Brain microvascular endothelial cell (primary cell): ENCODE measurements around the gene TNPO3.
A peak's percentile ranks its signal among the peaks of the same experiment; 100 is the strongest.

Source experiments
- DNase-seq: peaks from one replicate; pipeline ENCODE4 v3.0.0-alpha.2; 2020
- H3K27ac ChIP-seq: fragments of 250-450 bp; sonication (Bioruptor Pico); 2 replicates; pipeline ENCODE4 v1.5.1; 2020; ENCODE audit warnings: mild to moderate bottlenecking, moderate library complexity
- H3K27me3 ChIP-seq: fragments of 250-450 bp; sonication (Bioruptor Pico); replicated peaks from 2 replicates; pipeline ENCODE4 v1.5.1; 2020; ENCODE audit warnings: mild to moderate bottlenecking
- H3K36me3 ChIP-seq: fragments of 250-450 bp; sonication (Bioruptor Pico); replicated peaks from 2 replicates; pipeline ENCODE4 v1.5.1; 2020; ENCODE audit warnings: mild to moderate bottlenecking
- H3K4me3 ChIP-seq: 2 replicates; pipeline ENCODE4 v1.5.1; 2011; ENCODE audit warnings: low read depth, mild to moderate bottlenecking, control low read depth, low read length, moderate library complexity
- CTCF ChIP-seq: IDR thresholded peaks from 2 replicates; pipeline ENCODE4 v1.5.1; 2011; ENCODE audit warnings: low read depth, mild to moderate bottlenecking, moderate library complexity, low read length, control low read depth, inconsistent platforms; ENCODE audit errors: missing control alignments
- in situ Hi-C: cut with HindIII; loops from 2 replicates; pipeline ENCODE4 v1.10.0; 2017; ENCODE audit warnings: low sequenced_read_pairs, low pct_ligation_motif_present

Gene TNPO3

GRCh38 chr7:129095258-129095657 lies 40.3 kb upstream of the TNPO3 start:
- Histone ChIP-seq H3K4me3 (no peak overlapping the region), H3K27ac (no peak overlapping the region), H3K27me3 (no peaks in the 10 kb centered on the region), H3K36me3 (no peaks in the 10 kb centered on the region)
- TF ChIP-seq CTCF = no peak
- DNase-seq = no peak
- in situ Hi-C loops = loop anchor here (25.0 kb wide), 1 partner anchor 183 kb away; the partner anchor contains the start of gene KCP

- Histone ChIP-seq H3K36me3 (no peaks in the 10 kb centered on the region), H3K27ac (no peak overlapping the region), H3K27me3 (no peaks in the 10 kb centered on the region), H3K4me3 (no peak overlapping the region)
- no peak for TF ChIP-seq CTCF
- in situ Hi-C loops = loop anchor here (25.0 kb wide), 1 partner anchor 182 kb away; the partner anchor contains the start of gene KCP
- no peak for DNase-seq
These were observed 39.6 kb upstream of the TNPO3 start for GRCh38 chr7:129094501-129094900.

- Histone ChIP-seq H3K27ac (no peak overlapping the region), H3K36me3 (no peaks in the 10 kb centered on the region), H3K27me3 (no peaks in the 10 kb centered on the region), H3K4me3 (no peak overlapping the region)
- no peak for DNase-seq
- in situ Hi-C loops = loop anchor here (25.0 kb wide), 1 partner anchor 182 kb away; the partner anchor contains the start of gene KCP
- no peak for TF ChIP-seq CTCF
These were observed 39.1 kb upstream of the TNPO3 start for GRCh38 chr7:129093867-129094456.

GRCh38 chr7:129091484-129092002 lies 36.6 kb upstream of the TNPO3 start:
- Histone ChIP-seq H3K27me3 (no peaks in the 10 kb centered on the region), H3K27ac (no peak overlapping the region), H3K36me3 (no peaks in the 10 kb centered on the region), H3K4me3 (no peak overlapping the region)
- TF ChIP-seq CTCF = peak; percentile 99
- peak; percentile 76 for DNase-seq
- in situ Hi-C loops = loop anchor here (25.0 kb wide), 1 partner anchor 179 kb away; the partner anchor contains the start of gene KCP

- Histone ChIP-seq H3K27ac (no peak overlapping the region), H3K4me3 (no peak overlapping the region), H3K36me3 (no peaks in the 10 kb centered on the region), H3K27me3 (no peaks in the 10 kb centered on the region)
- no peak for DNase-seq
- no peak for TF ChIP-seq CTCF
- in situ Hi-C loops = loop anchor here (25.0 kb wide), 1 partner anchor 178 kb away; the partner anchor contains the start of gene KCP
These were observed 35.5 kb upstream of the TNPO3 start for GRCh38 chr7:129090300-129090907.
